GM21360 (cell line): ENCODE data around the gene KRTAP5-10.
"Not testable (repeated sequence)": the region's sequence is repeated elsewhere in the genome, so short reads cannot be mapped to it uniquely, and the experiment has no call there.

Experiments used
- ATAC-seq: cut with Tn5 transposase; IDR thresholded peaks from one replicate; pipeline ENCODE4 v1.9.1; 2021; ENCODE audit warnings: mild to moderate bottlenecking, moderate library complexity; ENCODE audit not compliant: unreplicated experiment

The KRTAP5-10 gene

DNA sequence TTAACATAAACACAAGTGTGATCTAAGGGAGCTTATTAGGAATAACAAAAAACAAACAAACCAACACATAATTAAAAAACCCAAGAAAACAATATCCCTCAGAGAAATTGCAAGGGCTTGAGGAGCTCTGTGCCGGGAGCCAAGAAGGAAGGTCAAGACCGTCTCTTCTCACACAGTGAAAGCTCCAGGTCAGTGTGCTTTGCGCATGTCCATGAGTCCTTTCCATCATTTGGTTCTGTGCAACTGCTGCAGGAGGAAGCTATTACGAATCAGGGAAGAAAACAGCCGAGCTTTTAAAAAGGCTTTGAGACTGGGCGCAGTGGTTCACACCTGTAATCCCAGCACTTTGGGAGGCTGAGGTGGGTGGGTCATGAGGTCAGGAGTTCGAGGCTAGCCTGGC lies 23.0 kb upstream of the KRTAP5-10 start:
- no peak for ATAC-seq

DNA sequence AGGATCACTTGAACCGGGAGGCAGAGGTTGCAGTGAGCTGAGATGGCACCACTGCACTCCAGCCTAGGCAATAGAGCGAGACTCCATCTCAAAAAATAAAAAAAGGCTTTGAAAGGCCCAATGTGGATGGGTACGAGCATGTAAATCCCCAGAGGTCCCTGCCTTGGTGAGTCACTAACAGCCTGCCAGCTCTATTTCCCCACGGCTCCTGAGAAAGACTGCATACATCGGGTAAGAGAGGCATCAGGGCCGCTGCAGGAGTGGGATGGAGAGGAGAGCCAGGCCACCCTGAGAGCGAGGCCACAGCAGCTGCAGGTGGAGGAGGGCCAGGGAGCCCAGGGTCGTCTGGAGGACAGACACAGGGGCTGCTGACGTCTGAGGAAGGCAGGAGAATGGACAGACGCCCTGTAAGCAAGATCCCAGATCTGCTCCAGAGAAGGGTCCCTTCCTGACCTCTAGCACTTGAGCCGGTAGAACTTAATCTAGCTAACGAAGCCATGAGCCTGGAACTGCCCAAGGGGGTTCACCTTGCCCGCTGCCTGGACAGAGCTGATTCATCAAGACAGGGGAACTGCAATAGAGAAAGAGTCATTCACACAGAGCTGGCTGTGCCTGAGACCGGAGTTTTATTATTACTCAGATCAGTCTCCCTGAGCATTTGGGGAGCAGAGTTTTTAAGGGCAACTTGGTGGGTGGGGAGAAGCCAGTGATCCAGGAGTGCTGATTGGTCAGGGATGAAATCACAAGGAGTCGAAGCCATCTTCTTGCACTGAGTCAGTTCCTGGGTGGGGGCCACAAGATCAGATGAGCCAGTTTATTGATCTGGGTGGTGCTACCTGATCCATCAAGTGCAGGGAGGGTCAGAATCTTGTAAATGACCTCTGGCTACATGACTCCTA lies 22.2 kb upstream of the KRTAP5-10 start:
- no peak for ATAC-seq

DNA sequence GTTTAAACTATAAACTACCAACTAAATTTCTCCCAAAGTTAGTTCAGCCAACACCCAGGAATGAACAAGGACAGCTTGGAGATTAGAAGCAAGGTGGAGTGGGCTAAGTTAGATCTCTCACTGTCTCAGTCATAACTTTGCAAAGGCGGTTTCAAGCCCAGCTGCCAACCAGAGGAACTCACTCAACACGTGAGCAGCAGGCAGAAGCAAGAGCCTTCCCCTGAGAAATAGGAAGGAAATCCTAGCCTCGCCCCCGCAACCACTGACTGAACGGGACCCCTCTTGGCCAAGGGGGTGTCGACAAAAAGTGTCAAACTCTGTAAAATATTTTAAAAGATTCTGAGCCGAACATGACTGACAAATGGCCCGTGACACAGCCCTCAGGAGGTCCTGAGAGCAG lies 21.5 kb upstream of the KRTAP5-10 start:
- no peak for ATAC-seq

DNA sequence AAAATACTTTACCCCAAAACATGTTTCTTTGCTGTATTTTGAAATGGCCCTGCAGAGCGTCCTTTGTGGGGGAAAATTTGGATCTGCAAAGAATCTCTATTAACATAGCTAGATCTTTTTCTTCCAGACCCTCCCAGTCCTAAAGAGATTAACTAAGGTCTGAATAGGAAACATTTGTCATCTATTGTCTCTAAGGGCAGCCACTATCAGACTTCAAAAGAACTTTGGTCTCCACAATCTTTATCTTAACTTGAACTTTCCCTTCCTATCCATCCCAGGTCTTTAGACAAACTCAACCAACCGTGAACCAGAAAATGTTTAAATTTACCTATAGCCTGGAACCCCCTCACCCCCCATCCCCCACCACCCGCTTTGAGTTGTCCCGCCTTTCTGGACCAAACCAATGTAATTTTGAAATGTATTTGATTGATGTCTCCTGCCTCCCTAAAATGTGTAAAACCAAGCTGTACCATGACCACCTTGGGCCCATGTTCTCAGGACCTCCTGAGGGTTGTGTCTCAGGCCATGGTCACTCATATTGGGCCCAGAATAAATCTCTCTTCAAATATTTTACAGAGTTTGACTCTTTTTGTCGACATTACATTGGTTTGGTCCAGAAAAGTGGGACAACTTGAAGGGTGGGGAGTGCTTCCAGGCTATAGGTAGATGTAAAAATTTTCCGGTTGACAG lies 20.7 kb upstream of the KRTAP5-10 start:
- ATAC-seq = no peak

DNA sequence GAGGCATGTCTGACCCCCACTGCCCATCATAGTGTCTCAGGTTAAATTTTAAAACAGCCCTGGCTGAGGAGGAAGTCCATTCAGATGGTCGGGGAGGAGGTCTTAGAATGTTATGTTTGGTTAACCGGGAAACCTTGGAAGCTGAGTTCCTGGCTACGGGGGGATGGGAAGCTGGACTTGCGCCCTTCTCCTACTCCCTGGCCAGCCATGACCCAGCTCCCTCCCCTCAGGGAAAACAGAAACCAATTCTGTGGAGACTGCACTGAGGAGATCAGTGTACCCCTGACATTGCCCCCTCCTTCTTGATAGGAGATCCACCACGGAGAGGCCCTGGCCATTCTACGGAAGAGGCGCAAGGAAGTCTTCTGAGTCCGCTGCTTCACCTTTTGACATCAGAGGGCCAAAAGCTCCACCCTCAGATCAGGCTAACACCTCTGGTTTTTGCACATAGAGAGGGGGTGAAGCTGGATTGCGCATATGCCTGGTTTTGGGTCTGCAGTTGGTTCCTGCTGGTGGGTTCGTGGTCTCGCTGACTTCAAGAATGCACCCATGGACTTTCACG lies 19.9 kb upstream of the KRTAP5-10 start:
- ATAC-seq = no peak

DNA sequence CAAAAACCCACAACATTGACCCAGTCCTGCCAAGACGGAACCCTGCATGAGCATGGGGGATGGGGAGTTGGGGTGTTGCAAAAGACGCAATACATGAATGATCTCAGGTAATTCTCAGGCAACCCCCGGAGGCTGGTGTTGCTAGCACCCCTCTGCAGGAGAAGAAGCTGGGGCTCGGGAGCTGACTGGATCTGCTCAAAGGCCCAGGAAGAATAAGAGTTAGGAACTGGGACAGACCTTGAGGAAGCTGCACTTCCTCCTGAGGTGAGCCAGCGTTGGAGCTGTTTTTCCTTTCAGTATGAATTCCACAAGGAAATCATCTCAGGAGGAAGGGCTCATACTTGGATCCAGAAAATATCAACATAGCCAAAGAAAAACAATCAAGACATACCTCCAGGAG lies 17.2 kb upstream of the KRTAP5-10 start, which contains the start of gene KRTAP5-9:
Gene KRTAP5-9, plus strand, starts transcription at position 301 of the 400 bp plus-strand sequence. CDS start 238 bp downstream, outside the sequence.
- no peak for ATAC-seq

DNA sequence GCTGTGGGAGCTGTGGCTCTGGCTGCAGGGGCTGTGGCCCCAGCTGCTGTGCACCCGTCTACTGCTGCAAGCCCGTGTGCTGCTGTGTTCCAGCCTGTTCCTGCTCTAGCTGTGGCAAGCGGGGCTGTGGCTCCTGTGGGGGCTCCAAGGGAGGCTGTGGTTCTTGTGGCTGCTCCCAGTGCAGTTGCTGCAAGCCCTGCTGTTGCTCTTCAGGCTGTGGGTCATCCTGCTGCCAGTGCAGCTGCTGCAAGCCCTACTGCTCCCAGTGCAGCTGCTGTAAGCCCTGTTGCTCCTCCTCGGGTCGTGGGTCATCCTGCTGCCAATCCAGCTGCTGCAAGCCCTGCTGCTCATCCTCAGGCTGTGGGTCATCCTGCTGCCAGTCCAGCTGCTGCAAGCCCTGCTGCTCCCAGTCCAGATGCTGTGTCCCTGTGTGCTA lies 16.6 kb upstream of the KRTAP5-10 start:
- no peak for ATAC-seq

DNA sequence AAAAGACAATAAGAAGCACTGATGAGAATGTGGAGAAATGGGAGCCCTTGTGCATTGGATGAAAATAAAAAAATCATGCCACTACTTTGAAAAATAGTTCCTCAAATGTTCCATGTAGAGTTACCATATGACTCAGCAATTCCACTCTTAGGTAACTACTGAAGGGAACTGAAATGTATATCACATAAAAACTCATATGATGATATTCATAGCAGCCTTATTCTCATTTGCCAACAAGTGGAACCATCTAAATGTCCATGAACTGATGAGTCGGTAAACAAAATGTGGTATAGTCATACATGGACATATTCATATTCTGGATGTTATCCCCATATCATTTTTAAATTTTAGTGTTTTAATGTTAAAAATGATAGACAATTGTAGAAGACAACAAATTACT lies 13.7 kb upstream of the KRTAP5-10 start:
- no peak for ATAC-seq

DNA sequence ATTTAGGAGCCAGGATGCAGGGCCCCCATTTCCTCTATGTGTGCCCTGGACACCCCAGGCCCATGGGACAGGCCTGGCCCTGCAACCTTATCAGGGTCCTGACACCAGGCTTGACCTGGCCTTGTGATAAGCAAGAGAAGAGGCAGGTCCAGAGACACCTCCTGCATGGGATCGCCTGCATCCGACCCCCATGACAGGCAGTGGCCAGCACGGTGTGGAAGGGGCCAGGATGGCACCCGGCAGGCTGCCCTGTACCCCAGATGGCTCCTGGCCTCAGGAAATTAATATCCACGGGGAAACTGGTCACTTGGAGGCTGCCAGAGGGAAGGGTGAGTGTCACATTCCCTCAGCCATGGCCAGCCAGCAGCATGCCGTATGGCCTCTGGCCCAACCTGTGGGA lies 10.4 kb upstream of the KRTAP5-10 start:
- no peak for ATAC-seq

DNA sequence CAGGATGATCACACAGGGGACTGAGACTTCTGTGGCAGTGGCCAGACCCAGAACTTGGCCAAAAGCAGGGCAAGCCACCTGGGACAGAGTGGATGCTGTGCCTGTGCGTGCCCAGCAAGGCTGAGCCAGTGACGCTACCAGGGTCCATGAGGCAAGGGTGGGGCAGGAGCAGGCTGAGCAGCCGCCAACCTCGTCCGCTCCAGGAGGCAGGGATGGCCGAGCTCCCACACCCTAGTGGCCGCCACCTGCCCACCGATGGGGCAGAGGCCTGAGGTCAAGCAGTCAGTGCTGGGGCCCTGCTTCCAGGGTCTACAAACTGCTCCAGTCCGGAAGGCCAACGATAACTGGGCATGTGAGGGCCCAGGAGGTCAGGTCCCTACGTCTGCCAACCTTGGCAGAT lies 9.9 kb upstream of the KRTAP5-10 start:
- ATAC-seq = no peak

DNA sequence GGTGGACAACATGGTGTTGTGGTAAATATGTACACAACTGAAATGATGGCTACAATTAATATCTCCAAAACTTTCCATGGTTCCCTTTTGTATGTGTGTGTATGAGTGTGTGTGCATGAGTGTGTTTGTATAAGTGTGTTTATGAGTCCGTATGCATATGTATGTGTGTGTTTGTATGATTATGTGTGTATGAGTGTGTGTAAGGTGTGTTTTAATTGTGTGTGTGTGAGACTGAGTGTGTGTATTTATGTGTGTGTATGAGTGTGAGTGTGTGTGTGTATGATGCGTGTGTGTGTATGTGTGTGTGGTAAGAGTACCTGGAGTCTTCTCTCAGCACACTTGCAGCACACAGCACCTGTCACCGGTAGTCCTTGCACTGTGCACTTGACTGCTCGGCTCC lies 9.3 kb upstream of the KRTAP5-10 start:
- ATAC-seq = no peak

DNA sequence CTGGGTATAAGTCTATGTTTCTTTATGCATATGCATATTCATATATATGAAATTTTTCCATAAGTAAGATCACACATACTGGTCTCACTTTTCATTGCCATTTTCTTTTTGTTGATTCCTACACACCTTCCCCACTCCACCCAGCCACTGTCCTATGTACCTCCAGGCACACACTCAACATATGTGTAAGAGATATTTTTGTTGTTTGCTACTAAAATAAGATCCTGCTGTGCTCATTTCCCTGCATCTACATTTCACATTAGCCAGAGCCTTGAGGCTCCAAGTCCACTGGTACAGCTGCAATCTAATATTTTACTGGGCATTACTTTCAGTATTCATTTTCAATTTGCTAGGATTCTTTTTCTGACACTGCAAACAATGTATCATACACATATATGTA lies 8.1 kb upstream of the KRTAP5-10 start:
- no peak for ATAC-seq

DNA sequence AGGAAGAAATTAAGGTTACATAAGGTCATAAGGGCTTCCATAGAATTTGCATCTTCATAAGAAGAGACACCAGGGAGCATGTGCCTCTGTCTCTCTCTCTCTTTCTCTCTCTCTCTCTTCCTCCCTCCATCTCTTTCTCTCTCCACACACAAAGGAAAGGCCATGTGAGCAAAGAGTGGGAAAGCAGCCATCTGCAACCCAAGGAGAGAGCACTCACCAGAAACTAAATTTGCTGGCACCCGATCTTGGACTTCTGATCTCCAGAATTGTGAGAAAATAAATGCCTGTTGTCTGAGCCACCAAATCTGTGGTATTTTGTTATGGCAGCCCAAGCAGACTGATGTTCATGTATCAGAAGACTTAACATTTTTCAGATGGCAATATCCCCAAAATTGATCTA lies 6.4 kb upstream of the KRTAP5-10 start:
- no peak for ATAC-seq

DNA sequence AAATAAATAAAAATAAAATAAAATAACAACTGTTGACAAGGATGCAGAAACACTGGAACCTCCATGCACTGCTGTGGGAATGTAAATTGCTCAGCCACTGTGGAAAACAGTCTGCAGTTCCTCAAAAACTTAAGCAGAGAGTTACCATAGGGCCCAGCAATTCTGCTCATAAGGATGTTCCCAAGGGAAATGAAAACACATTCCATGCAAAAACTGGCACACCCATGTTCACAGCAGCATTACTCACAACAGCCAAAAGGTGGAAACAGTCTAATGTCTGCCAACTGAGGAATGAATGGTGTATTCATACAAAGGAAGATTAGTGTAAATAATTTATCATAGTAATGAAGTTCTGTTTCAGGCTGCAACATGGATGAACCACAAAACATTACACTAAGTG lies 3.2 kb upstream of the KRTAP5-10 start:
- no peak for ATAC-seq

DNA sequence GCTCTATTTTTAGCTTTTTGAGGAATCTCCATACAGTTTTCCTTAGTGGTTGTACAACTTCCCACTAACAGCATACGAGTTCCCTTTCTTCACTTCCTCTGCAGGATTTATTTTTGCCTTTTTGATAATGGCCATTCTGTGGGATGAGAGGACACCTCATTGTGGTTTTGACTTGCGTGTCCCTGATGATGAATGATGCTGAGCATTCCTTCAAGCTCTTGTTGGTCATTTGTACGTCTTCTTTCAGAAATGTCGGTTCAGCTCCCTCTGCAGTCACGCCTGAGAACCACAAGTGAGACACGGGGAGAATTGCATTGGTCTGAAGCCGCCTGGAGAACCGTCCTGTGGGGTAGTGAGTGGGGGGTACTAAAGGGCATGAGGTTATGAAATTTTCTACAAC lies 2.0 kb upstream of the KRTAP5-10 start:
- no peak for ATAC-seq

DNA sequence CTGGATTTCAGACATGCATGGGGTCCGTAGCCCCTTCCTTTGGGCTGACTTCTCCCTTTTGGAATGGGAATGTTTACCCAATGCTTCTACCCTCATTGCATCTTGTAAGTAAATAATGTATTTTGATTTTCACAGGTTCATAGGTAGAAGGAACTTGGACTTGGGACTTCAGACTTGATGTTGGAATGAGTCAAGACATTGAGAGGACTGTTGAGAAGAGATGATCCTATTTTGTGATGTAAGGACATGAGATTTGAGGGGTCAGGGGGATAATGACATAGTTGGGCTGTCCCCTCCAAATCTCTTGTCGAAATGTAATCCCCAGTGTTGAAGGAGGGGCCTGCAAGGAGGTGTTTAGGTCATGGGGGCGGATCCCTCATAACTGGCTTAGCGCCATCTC lies 933 bp upstream of the KRTAP5-10 start:
- no peak for ATAC-seq

DNA sequence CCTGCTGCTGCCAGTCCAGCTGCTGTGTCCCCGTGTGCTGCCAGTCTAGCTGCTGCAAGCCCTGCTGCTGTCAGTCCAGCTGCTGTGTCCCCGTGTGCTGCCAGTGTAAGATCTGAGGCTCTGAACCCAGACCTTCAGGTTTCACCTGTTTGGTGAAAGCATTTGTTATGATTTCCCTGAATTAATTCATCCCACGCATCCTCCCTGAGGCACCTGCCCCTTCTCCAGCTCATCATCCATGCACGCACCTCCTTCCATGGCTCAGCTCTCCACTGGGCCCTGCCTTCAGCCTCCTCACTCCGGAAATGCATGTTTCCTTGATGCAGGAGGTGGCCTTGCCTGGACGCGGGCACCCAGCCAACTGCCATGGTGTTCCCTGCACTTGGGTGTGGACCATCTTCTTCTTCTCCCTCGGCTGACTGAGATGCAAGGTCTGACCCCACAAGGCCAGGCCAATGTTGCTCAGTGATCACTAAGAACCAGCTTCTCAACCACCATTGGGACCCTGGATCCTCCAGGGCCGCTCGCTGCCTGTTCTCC lies 788 bp downstream of the KRTAP5-10 start:
- ATAC-seq = no peak

DNA sequence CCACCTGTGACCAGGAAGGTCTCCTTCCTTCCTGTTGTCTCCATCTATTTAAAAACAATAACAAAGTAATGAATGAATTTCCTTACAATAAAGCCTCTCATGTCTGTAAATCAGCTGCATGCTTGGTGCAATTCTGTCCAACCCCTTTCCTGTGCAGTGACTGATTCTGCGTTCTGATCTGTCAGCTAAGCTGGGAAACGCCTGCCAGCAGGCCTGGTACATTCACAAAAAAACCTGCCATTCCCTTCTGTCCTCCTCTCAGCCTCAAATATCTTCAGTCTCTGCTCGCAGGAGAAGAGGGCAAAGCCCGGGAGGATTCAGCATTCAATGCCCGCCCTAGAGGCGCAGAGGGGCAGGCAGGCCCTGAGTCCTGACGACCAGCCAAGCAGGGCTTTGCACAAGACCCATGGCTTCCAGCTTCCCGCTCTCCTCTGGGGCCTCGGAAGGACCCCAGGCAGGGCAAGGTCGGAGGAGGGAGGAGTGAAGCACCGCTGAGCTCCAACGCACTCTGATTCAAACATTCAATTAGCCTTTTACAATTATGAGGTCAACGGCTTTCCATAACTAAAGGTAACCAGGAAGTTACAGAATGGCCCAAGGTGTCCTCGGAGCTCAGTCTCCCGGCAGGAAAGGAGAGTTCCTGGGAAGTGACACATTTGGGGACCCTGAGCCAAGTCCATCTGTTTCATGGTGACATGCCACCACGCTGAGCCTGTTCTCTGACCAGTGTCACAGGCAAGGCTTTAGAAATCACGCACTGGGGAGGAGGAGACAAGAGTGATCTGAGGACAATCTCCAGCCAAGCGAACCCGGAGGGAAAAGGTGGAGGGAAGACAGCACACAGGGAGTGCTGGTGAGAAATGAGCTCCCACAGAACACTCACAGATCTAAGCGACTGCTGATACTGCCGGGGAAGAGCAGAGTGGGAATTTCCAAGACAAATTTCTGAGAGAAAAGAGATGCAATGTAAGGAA lies 1.6 kb downstream of the KRTAP5-10 start:
- not testable (repeated sequence) for ATAC-seq

DNA sequence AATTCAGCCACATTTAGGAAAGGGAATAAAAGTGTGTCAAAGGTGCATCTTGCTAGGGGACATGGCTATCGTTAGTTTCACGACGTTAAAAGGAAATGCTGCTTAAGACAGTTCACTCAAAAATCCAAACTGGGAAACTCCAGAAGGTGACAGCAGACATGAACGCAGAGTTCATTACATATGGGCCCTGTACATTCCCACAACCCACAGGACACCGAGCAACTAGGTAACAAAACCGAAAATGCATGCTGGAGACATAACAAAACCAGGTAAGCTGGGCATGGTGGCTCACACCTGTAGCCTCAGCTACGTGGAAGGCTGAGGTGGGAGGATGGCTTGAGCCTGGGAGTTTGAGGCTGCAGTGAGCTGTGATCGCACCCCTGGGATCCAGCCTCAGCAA lies 2.3 kb downstream of the KRTAP5-10 start:
- ATAC-seq = not testable (repeated sequence)

DNA sequence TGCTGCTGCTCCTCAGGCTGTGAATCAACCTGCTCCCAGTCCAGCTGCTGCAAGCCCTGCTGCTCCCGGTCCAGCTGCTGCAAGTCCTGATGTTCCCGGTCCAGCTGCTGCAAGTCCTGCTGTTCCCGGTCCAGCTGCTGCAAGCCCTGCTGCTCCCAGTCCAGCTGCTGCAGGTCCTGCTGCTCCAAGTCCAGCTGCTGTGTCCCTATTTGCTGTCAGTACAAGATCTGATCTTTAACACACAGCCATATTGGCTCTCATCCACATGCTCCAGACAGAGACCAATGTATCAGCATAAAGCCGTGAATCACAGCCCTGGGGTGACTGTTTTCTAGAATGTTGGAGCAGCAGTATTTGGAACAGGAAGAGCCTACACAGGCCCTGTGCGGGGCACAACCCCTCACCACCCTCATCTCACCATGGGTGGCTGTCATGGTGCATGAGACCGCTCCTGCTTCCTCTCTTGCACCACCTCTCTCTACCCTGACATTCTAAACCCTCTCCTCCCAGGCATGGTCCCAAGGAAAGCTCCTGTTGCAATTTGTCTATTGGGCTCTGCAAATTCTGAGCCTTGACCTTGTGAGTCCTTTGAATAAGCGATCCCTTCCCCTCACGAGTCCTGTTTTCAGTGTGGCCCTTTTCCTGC lies 3.5 kb downstream of the KRTAP5-10 start:
- ATAC-seq = no peak
